ENCODE results near the gene RAD1. TPM values are rescaled to one million over a fixed set of nuclear protein-coding genes. Genes with fewer than 3 reads are reported as not detected.

Gene RAD1
- total and polyA plus RNA-seq, 4 donors: 12.9 to 45.7 (median 17.7) TPM

DNA sequence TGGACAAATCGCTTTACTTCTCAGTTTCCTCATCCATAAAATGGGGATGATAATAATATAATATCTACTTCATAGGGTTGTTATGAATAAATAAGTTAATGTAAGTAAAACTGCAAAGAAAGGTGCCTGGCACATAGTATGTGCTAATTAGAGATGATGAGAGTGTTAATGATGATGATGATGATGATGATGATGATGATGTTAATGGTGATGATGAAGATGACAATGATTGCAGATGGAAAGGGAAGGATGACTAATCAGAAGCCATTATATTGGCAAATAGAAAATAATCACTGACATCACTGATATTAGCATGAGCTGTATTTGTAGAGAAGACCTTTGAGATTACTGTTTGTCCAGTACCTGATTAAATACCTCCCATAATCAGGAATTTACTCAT is 20.6 kb downstream of the RAD1 start:
- TF ChIP-seq, protein P1, sequence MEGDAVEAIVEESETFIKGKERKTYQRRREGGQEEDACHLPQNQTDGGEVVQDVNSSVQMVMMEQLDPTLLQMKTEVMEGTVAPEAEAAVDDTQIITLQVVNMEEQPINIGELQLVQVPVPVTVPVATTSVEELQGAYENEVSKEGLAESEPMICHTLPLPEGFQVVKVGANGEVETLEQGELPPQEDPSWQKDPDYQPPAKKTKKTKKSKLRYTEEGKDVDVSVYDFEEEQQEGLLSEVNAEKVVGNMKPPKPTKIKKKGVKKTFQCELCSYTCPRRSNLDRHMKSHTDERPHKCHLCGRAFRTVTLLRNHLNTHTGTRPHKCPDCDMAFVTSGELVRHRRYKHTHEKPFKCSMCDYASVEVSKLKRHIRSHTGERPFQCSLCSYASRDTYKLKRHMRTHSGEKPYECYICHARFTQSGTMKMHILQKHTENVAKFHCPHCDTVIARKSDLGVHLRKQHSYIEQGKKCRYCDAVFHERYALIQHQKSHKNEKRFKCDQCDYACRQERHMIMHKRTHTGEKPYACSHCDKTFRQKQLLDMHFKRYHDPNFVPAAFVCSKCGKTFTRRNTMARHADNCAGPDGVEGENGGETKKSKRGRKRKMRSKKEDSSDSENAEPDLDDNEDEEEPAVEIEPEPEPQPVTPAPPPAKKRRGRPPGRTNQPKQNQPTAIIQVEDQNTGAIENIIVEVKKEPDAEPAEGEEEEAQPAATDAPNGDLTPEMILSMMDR (IDR thresholded peaks at IDR 0.05; ENCODE audit: control extremely low read depth, extremely low read depth): no peak
- Histone ChIP-seq H3K4me1 (ENCODE audit: control insufficient read depth in 5 of 5, insufficient read depth in 5 of 5, low read length in 5 of 5) (peaks cover 0 to 4% (median 0%) of the 10 kb centered on the region in 5 donors), H3K4me3 (no peak overlapping the region), H3K36me3 (ENCODE audit: control insufficient read depth in 4 of 4, insufficient read depth in 4 of 4, low read length in 4 of 4) (no peaks in the 10 kb centered on the region), H3K27me3 (ENCODE audit: control insufficient read depth in 3 of 3, insufficient read depth in 3 of 3, low read length in 2 of 3) (no peaks in the 10 kb centered on the region), H3K9me3 (ENCODE audit: control insufficient read depth in 4 of 4, insufficient read depth in 3 of 4, low read length in 3 of 4) (no peaks in the 10 kb centered on the region), H3K27ac (ENCODE audit: low read depth in 1 of 2, low read length in 1 of 2) (no peak overlapping the region), H3K9ac (ENCODE audit: insufficient read depth in 1 of 2, low read length in 2 of 2) (no peak overlapping the region)
- no peak for ATAC-seq (ENCODE audit: insufficient read depth, low FRiP score)
- no peak for DNase-seq
- 96 to 97% methylated on average over 1 of the region's 1 CpG for WGBS, 2 donors

DNA sequence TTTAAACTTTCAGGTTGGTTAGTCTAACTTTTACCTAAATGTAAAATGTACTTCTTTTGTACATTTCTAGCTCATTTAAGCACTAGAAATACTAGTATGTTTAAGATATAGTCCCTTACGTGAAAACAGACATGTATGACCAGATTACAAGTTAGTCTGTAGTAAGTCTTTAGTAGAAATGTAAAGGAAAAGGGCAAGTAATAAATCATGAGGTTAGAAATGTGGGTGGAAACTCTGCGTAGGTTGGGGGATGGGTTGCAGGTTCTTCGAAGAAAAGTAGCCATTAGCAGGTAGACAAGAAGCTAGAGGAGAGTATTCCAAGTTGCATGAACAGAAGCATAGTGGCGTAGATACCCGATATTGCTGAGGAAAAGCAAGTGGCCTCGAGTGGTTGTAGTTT is 22.9 kb downstream of the RAD1 start:
- DNase-seq (no peak), ATAC-seq (ENCODE audit: insufficient read depth, low FRiP score) (no peak)
- Histone ChIP-seq H3K27ac (ENCODE audit: low read depth in 1 of 2, low read length in 1 of 2) (no peak overlapping the region), H3K4me3 (no peak overlapping the region), H3K27me3 (ENCODE audit: control insufficient read depth in 3 of 3, insufficient read depth in 3 of 3, low read length in 2 of 3) (no peaks in the 10 kb centered on the region), H3K9me3 (ENCODE audit: control insufficient read depth in 4 of 4, insufficient read depth in 3 of 4, low read length in 3 of 4) (no peaks in the 10 kb centered on the region), H3K4me1 (ENCODE audit: control insufficient read depth in 5 of 5, insufficient read depth in 5 of 5, low read length in 5 of 5) (no peaks in the 10 kb centered on the region), H3K9ac (ENCODE audit: insufficient read depth in 1 of 2, low read length in 2 of 2) (no peak overlapping the region), H3K36me3 (ENCODE audit: control insufficient read depth in 4 of 4, insufficient read depth in 4 of 4, low read length in 4 of 4) (no peaks in the 10 kb centered on the region)
- 89 to 90% methylated on average over 6 of the region's 6 CpGs for WGBS, 2 donors
- TF ChIP-seq, protein P1 (IDR thresholded peaks at IDR 0.05; ENCODE audit: control extremely low read depth, extremely low read depth): no peak

DNA sequence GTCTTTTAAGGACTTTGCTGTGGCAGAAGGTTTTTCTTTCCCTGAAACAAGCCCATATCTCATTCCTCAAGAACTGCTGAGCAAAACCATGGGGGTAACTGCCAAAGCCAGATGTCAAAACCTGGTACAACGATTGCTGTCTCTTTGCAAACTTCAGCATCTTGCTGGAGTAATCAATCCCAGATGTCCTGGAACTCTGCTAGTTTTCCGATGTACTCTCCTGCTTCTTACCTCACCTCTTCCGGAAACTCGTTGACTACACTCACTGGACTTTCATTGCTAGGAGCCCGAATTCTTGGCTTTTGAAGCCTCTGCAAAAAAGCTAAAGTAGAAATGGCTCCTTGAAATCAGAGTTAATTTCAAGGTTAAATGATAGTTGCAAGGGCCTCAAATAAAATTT is 23.3 kb downstream of the RAD1 start:
- no peak overlapping the region for H3K27ac ChIP-seq (ENCODE audit: low read depth in 1 of 2, low read length in 1 of 2)
- H3K4me3 ChIP-seq: no peak overlapping the region
- no peaks in the 10 kb centered on the region for H3K9me3 ChIP-seq (ENCODE audit: control insufficient read depth in 4 of 4, insufficient read depth in 3 of 4, low read length in 3 of 4)
- H3K36me3 ChIP-seq (ENCODE audit: control insufficient read depth in 4 of 4, insufficient read depth in 4 of 4, low read length in 4 of 4): no peaks in the 10 kb centered on the region
- DNase-seq: no peak
- H3K27me3 ChIP-seq (ENCODE audit: control insufficient read depth in 3 of 3, insufficient read depth in 3 of 3, low read length in 2 of 3): no peaks in the 10 kb centered on the region
- TF ChIP-seq, protein P1 (IDR thresholded peaks at IDR 0.05; ENCODE audit: control extremely low read depth, extremely low read depth): no peak
- no peak overlapping the region for H3K9ac ChIP-seq (ENCODE audit: insufficient read depth in 1 of 2, low read length in 2 of 2)
- no peaks in the 10 kb centered on the region for H3K4me1 ChIP-seq (ENCODE audit: control insufficient read depth in 5 of 5, insufficient read depth in 5 of 5, low read length in 5 of 5)
- no peak for ATAC-seq (ENCODE audit: insufficient read depth, low FRiP score)
- 68 to 90% methylated on average over 5 of the region's 5 CpGs for WGBS, 2 donors

DNA sequence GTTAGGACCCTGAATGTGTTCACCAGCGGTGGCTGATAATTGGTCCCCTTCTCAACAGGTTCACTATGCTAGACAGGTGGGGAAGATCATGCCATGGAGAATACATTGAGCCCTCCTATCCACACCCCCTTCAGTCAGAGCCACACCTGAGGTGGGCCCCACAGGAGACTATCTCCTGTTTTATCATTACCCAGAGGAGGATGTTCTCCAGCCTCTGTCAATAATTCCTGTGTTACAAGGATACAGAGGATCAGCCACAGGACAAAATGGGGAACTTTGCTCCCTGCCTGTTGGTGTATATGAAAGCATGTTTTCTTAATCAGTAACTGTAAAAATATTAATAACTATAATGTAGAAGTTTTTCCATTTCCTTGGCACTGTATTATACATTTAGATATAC is 25.9 kb downstream of the RAD1 start:
- ATAC-seq (ENCODE audit: insufficient read depth, low FRiP score) (no peak), DNase-seq (no peak)
- Histone ChIP-seq H3K27me3 (ENCODE audit: control insufficient read depth in 3 of 3, insufficient read depth in 3 of 3, low read length in 2 of 3) (no peaks in the 10 kb centered on the region), H3K36me3 (ENCODE audit: control insufficient read depth in 4 of 4, insufficient read depth in 4 of 4, low read length in 4 of 4) (no peaks in the 10 kb centered on the region), H3K4me3 (no peak overlapping the region), H3K9ac (ENCODE audit: insufficient read depth in 1 of 2, low read length in 2 of 2) (no peak overlapping the region), H3K9me3 (ENCODE audit: control insufficient read depth in 4 of 4, insufficient read depth in 3 of 4, low read length in 3 of 4) (no peaks in the 10 kb centered on the region), H3K27ac (ENCODE audit: low read depth in 1 of 2, low read length in 1 of 2) (no peak overlapping the region), H3K4me1 (ENCODE audit: control insufficient read depth in 5 of 5, insufficient read depth in 5 of 5, low read length in 5 of 5) (no peaks in the 10 kb centered on the region)
- WGBS, 2 donors: 95 to 98% methylated on average over 1 of the region's 1 CpG
- TF ChIP-seq, protein P1 (IDR thresholded peaks at IDR 0.05; ENCODE audit: control extremely low read depth, extremely low read depth): no peak

All from lung (tissue), 12 donors.